ENCODE data around the gene SLX4IP.

SLX4IP gene

DNA sequence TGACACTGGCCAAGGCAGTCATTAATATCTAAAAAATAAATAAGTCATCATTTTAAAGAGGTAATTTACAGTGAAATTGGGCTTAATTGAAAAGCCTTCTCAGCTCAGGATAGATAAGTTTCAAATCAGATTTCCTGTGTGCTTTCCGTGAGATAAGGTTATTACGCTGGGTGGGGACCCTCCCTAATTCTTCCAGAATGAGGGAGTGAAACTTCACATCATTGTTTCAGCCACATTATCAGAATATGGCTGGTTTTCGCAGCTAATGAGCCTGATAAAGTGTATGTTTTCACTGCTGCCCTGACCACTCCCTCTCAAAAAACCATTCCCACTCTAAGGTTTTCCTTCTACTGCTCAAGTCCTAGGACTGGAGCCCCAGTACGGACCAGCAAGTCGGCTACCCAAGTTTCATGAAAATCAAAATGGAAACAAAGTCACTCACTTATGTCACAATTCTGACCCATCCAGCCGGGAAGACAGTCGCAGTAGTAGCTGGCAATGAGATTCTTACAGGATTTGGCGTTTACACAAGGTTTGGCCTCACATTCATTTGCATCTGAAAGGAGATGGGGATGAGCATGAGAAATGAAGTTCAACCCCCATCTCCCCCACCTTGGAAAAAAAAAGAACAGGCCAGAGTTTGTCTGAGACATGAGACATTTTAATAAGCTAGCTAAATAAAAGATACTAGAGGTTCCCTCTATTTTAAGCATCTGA, 214.1 kb downstream of the SLX4IP start:
- TF ChIP-seq CTCF (conservative IDR thresholded peaks at IDR 0.05; ENCODE audit: low read depth) = no peak
- ChIA-PET CTCF (interaction anchor here (0.7 kb wide), 2 partner anchors 176 to 224 kb away, joined by 3 to 5 read pairs; no protein-coding TSS in a partner anchor), POLR2A (ENCODE audit: low non-redundant PET) (no interaction called here)
- H3K27ac ChIP-seq = no peak overlapping the region
- DNase-seq (ENCODE audit: low spot score) = no peak

- POLR2A ChIA-PET (ENCODE audit: low non-redundant PET) = no interaction called here
- CTCF ChIA-PET = no interaction called here
- no peak overlapping the region for H3K27ac ChIP-seq
- no peak for TF ChIP-seq CTCF (conservative IDR thresholded peaks at IDR 0.05; ENCODE audit: low read depth)
- no peak for DNase-seq (ENCODE audit: low spot score)
Measured at GRCh38 chr20:10649797-10650160, 214.7 kb downstream of the SLX4IP start.

DNA sequence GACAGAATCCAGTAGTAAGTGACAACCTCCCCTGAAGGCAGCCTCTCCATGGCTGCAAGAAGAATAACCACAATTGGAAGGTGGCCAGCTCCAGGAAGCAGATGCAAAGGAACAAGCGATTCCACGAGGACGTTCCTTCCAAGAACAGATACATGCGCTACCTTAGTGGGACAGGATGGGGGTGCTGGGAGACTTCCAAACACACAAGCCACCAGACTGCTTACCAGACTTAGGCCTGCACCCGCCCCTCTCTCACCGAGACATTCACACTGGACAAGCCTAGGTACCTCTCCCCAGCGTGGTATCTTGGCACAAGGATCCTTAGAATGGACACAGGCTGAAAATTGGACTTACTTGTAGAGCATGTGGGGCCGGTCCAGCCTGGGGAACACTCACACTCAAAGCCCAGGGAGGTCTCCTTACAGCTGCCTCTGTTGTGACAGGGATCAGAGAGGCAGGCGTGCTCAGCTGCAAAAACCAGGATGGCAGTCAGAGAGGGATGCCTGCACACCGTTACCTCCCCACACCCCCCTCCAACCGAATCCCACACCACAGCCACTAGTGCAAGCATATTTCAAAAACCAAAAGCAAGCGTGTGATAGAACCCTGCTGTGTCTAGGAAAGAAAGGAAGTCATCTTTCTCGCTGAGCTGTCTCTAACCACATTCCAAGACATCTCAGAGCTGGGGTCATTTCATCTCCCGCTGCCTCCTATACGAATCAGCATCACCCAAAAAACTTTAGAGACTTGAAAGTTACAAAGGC, 216.3 kb downstream of the SLX4IP start:
- H3K27ac ChIP-seq = peak overlapping the region; percentile 58
- TF ChIP-seq CTCF (conservative IDR thresholded peaks at IDR 0.05; ENCODE audit: low read depth) = no peak
- no peak for DNase-seq (ENCODE audit: low spot score)
- CTCF ChIA-PET = interaction anchor here (0.6 kb wide), 1 partner anchor 352 kb away, joined by 3 read pairs; no protein-coding TSS in a partner anchor
- POLR2A ChIA-PET (ENCODE audit: low non-redundant PET) = no interaction called here

DNA sequence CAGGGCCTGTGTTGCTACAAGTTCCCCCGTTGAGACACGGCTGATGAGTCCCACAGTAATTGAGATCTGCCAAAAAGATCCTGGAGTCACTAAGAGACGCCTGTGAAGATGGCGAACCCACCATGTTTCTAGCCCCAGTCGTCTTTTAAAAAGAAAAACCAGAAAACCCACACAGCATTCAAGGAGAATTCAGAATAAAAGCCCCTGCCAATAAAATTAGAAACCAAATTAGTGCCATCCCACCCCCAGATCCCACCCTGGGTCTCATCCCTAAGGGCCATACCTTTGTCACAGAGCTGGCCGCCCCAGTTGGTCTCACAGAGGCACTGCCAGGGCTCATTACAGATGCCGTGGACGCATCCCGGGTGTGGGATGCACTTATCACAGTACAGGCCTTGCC, 217.1 kb downstream of the SLX4IP start:
- DNase-seq (ENCODE audit: low spot score) = no peak
- ChIA-PET CTCF (interaction anchor here (0.6 kb wide), 1 partner anchor 33 kb away, joined by 3 read pairs; no protein-coding TSS in a partner anchor), POLR2A (ENCODE audit: low non-redundant PET) (no interaction called here)
- peak overlapping the region; percentile 52 for H3K27ac ChIP-seq
- TF ChIP-seq CTCF (conservative IDR thresholded peaks at IDR 0.05; ENCODE audit: low read depth) = no peak

- DNase-seq (ENCODE audit: low spot score) = no peak
- POLR2A ChIA-PET (ENCODE audit: low non-redundant PET) = no interaction called here
- TF ChIP-seq CTCF (conservative IDR thresholded peaks at IDR 0.05; ENCODE audit: low read depth) = no peak
- H3K27ac ChIP-seq = peak overlapping the region; percentile 52
- CTCF ChIA-PET = interaction anchor here (0.6 kb wide), 1 partner anchor 33 kb away, joined by 3 read pairs; no protein-coding TSS in a partner anchor
Measured at GRCh38 chr20:10652660-10653261, 217.7 kb downstream of the SLX4IP start.

DNA sequence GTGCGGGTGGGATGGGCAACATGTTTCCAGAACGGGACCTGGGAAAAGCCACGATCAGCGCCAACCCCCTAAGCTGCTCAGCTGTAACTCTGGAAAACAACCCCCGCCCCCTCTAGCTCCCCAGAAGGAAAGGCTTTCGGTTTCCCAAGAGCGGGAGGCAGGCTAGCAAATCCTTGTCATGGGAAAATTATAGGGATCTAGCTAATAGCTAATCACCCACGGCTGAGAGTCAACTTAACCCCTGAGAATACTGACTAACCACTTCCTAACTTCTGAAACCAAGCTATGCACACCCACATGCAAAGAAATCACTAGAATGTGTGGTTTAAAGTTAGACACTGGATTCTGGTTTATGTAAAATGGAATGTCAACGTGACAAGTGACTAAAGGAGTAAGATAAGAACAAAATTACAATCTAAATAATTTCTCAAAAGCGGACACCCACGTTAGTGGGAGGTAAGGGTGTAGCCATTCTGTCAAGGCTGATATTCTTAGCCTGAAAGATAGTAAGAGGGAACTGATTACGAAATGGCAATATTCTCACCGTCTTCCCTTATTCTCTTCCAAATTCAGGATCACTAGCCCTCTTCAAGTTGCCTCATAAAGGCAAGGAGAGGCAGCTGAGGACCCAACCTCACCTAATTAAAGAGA, 218.6 kb downstream of the SLX4IP start:
- no peak for TF ChIP-seq CTCF (conservative IDR thresholded peaks at IDR 0.05; ENCODE audit: low read depth)
- ChIA-PET CTCF (no interaction called here), POLR2A (ENCODE audit: low non-redundant PET) (no interaction called here)
- no peak for DNase-seq (ENCODE audit: low spot score)
- H3K27ac ChIP-seq = peak overlapping the region; percentile 48
